GM23248 (cell line): ENCODE measurements around the gene SLC29A1.

ENCODE experiments used
- EZH2 ChIP-seq: fragments of 200-600 bp; sonication (generic); IDR thresholded peaks from 2 replicates; pipeline ENCODE4 v1.6.1; 2018; ENCODE audit warnings: antibody characterized with exemption, mild to moderate bottlenecking; ENCODE audit not compliant: insufficient read depth, poor library complexity, severe bottlenecking
- EZH2phosphoT487 ChIP-seq: fragments of 200-600 bp; sonication (generic); IDR thresholded peaks from 2 replicates; pipeline ENCODE4 v1.6.1; 2018; ENCODE audit warnings: antibody characterized with exemption, moderate library complexity, mild to moderate bottlenecking, low read depth; ENCODE audit not compliant: insufficient read depth

GRCh38 chr6:44249082-44249748 is 25.8 kb downstream of the SLC29A1 start:
- TF ChIP-seq EZH2 (no peak), EZH2phosphoT487 (no peak)
